HG03108 (cell line): ENCODE results near the gene CT47B1.
"Not testable (repeated sequence)": the region's sequence is repeated elsewhere in the genome, so short reads cannot be mapped to it uniquely, and the experiment has no call there.

Source experiments
- ATAC-seq: cut with Tn5 transposase; IDR thresholded peaks from one replicate; pipeline ENCODE4 v1.9.1; 2021; ENCODE audit warnings: moderate library complexity; ENCODE audit not compliant: unreplicated experiment

The CT47B1 gene

GRCh38 chrX:120875766-120876165, at the start of gene CT47B1:
Gene CT47B1, minus strand, starts transcription at chrX:120875866. Its CDS starts 196 bp downstream, at chrX:120875670.
- not testable (repeated sequence) for ATAC-seq

- no peak for ATAC-seq
Measured at GRCh38 chrX:120874678-120875557, 748 bp downstream of the CT47B1 start.

- no peak for ATAC-seq
Measured at GRCh38 chrX:120857240-120857639, 18.4 kb downstream of the CT47B1 start.

GRCh38 chrX:120840827-120841226, 34.8 kb downstream of the CT47B1 start:
- ATAC-seq, result no peak

GRCh38 chrX:120839491-120839890, 36.2 kb downstream of the CT47B1 start:
- ATAC-seq, result no peak

- ATAC-seq, result not testable (repeated sequence)
Measured at GRCh38 chrX:120827213-120827612, 48.5 kb downstream of the CT47B1 start.

GRCh38 chrX:120825146-120825545, 50.5 kb downstream of the CT47B1 start:
- ATAC-seq, result no peak

GRCh38 chrX:120824021-120824420, 51.6 kb downstream of the CT47B1 start:
- ATAC-seq, result no peak

GRCh38 chrX:120823556-120823955, 52.1 kb downstream of the CT47B1 start:
- no peak for ATAC-seq
